AG04449 (cell line): ENCODE data around the gene FCRLA.

Experiments
- CTCF ChIA-PET: fragments of 350-600 bp; formaldehyde crosslinking; extraction: SDS; loops from one replicate; lab custom pipeline; 2021; ENCODE audit warnings: antibody characterized with exemption; lab: Yijun Ruan, JAX
- POLR2A ChIA-PET: fragments of 400-600, 350-600 bp; formaldehyde crosslinking; extraction: SDS; loops from one replicate; lab custom pipeline; 2020; ENCODE audit warnings: antibody characterized with exemption, inconsistent platforms; lab: Yijun Ruan, JAX
- DNase-seq: peaks from one replicate; pipeline ENCODE4 v3.0.0-alpha.2; 2010; ENCODE audit warnings: low read depth, low spot score
- H3K4me3 ChIP-seq: 2 replicates; pipeline ENCODE4 v1.5.1; 2011; ENCODE audit warnings: low read depth, mild to moderate bottlenecking, control low read depth, low read length
- CTCF ChIP-seq: IDR thresholded peaks from one replicate; pipeline ENCODE4 v1.5.1; 2011; ENCODE audit warnings: mild to moderate bottlenecking, moderate library complexity, low read length, control low read depth, inconsistent platforms; ENCODE audit not compliant: insufficient read depth; ENCODE audit errors: missing control alignments

Gene FCRLA

DNA sequence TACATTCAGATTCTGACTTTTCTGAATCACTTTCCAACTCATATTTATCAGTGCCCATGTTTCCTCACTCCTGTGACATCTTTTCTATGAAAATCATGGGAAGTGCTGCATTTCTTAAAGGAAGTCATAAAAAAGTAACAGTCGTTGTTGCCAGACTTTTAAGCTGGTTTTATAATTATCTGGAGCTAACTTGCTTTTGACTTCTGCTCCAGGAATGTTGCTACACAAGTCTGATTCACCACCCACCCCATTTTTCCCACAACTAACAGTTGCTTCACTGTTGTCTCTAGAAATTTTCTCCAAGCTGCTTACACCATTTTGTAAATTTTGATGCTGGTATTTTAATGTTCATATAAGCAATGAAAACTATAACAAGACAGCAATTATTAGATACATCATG lies 26.5 kb downstream of the FCRLA start:
- CTCF ChIA-PET: interaction anchor here (1.1 to 3.1 kb wide), 4 partner anchors 8 to 246 kb away, joined by 3 to 24 read pairs (median 6); no protein-coding TSS in a partner anchor
- peak; percentile 80 for DNase-seq
- no peak overlapping the region for H3K4me3 ChIP-seq
- TF ChIP-seq CTCF: no peak
- POLR2A ChIA-PET: no interaction called here

- no peak for TF ChIP-seq CTCF
- no peak for DNase-seq
- H3K4me3 ChIP-seq: no peak overlapping the region
- POLR2A ChIA-PET: interaction anchor here (0.8 kb wide), 1 partner anchor 14 kb away, joined by 3 read pairs; the partner anchor contains the start of gene DUSP12
- CTCF ChIA-PET: interaction anchor here (1.3 to 9.1 kb wide), 6 partner anchors 9 to 246 kb away, joined by 3 to 144 read pairs (median 52); partner anchors contain the start of gene DUSP12
Measured at GRCh38 chr1:161735837-161736236, 28.8 kb downstream of the FCRLA start.

GRCh38 chr1:161736335-161736969 lies 29.4 kb downstream of the FCRLA start:
- no peak for TF ChIP-seq CTCF
- H3K4me3 ChIP-seq: no peak overlapping the region
- ChIA-PET POLR2A (no interaction called here), CTCF (interaction anchor here (0.7 to 9.1 kb wide), 12 partner anchors 7 to 301 kb away, joined by 3 to 144 read pairs (median 4); partner anchors contain the start of gene DUSP12)
- DNase-seq: no peak

- DNase-seq: no peak
- H3K4me3 ChIP-seq: no peak overlapping the region
- ChIA-PET CTCF (interaction anchor here (0.9 to 9.1 kb wide), 18 partner anchors 8 to 300 kb away, joined by 3 to 144 read pairs (median 6); partner anchors contain the start of gene DUSP12), POLR2A (interaction anchor here (1.4 kb wide), 1 partner anchor 11 kb away, joined by 5 read pairs; no protein-coding TSS in a partner anchor)
- no peak for TF ChIP-seq CTCF
Measured at GRCh38 chr1:161737625-161738024, 30.6 kb downstream of the FCRLA start.

DNA sequence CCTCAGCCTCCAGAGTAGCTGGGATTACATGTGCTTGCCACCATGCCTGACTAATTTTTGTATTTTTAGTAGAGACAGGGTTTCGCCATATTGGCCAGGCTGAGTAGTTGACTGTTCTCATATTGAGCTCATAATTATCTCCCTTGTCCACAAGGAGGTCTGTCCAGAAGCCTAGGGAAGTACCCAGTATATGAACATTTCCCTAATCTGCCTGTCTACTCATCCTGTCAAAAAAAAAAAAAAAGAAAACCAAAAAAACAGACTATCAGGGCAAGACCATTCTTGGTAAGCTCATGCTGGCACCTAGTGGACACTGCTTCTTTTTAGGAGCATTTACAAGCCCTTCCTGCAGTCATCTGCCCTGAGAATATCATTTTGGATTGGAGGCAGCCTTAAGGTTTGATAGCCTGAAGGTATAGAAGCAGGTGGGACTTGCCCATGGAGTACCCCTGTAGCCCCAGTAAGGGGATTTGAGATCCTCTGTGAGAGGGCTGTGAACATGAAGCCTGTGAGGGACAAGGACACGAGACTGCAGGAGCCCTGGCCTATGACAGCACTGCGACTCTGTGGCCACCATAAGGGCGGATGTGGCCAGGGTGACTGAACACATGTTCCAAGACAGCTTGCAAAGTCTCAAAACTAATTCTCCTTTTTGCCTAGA lies 31.7 kb downstream of the FCRLA start:
- ChIA-PET POLR2A (interaction anchor here (0.6 to 1.4 kb wide), 3 partner anchors 8 to 47 kb away, joined by 3 to 5 read pairs (median 3); no protein-coding TSS in a partner anchor), CTCF (interaction anchor here (0.6 to 9.1 kb wide), 22 partner anchors 10 to 860 kb away, joined by 3 to 144 read pairs (median 6); partner anchors contain the start of genes DUSP12 and FCRLA)
- no peak overlapping the region for H3K4me3 ChIP-seq
- peak; percentile 61 for TF ChIP-seq CTCF
- peak; percentile 45 for DNase-seq
